NCI-H510A treated with DMSO at 0.1 percent for 48 hours (cell line): ENCODE results near the gene OCSTAMP.

Source experiments
- DNase-seq: peaks from one replicate; lab custom pipeline; 2025; lab: John Stamatoyannopoulos, UW

The OCSTAMP gene

GRCh38 chr20:46573788-46574584, 23.5 kb upstream of the OCSTAMP start:
- DNase-seq, result no peak

GRCh38 chr20:46573234-46573633, 22.8 kb upstream of the OCSTAMP start:
- no peak for DNase-seq

GRCh38 chr20:46572790-46573189, 22.3 kb upstream of the OCSTAMP start:
- no peak for DNase-seq

- no peak for DNase-seq
Measured at GRCh38 chr20:46572153-46572552, 21.7 kb upstream of the OCSTAMP start.

- no peak for DNase-seq
Measured at GRCh38 chr20:46571418-46571817, 21.0 kb upstream of the OCSTAMP start.

GRCh38 chr20:46570956-46571355, 20.5 kb upstream of the OCSTAMP start:
- no peak for DNase-seq

GRCh38 chr20:46569961-46570360, 19.5 kb upstream of the OCSTAMP start:
- no peak for DNase-seq

GRCh38 chr20:46568570-46569129, 18.2 kb upstream of the OCSTAMP start:
- DNase-seq, result peak; percentile 72

- DNase-seq, result no peak
Measured at GRCh38 chr20:46566125-46566524, 15.7 kb upstream of the OCSTAMP start.

- no peak for DNase-seq
Measured at GRCh38 chr20:46564241-46564957, 13.9 kb upstream of the OCSTAMP start.

GRCh38 chr20:46563860-46564221, 13.4 kb upstream of the OCSTAMP start:
- DNase-seq, result no peak

GRCh38 chr20:46563170-46563859, 12.9 kb upstream of the OCSTAMP start:
- DNase-seq, result no peak

GRCh38 chr20:46562373-46563169, 12.1 kb upstream of the OCSTAMP start:
- no peak for DNase-seq

GRCh38 chr20:46562009-46562372, 11.5 kb upstream of the OCSTAMP start:
- no peak for DNase-seq

- no peak for DNase-seq
Measured at GRCh38 chr20:46559685-46560440, 9.4 kb upstream of the OCSTAMP start.

- DNase-seq, result no peak
Measured at GRCh38 chr20:46559001-46559400, 8.5 kb upstream of the OCSTAMP start.

- peak; percentile 47 for DNase-seq
Measured at GRCh38 chr20:46558511-46558959, 8.1 kb upstream of the OCSTAMP start.

- peak; percentile 11 for DNase-seq
Measured at GRCh38 chr20:46557231-46557956, 6.9 kb upstream of the OCSTAMP start.

GRCh38 chr20:46555370-46555956, 5.0 kb upstream of the OCSTAMP start:
- DNase-seq, result no peak

- DNase-seq, result no peak
Measured at GRCh38 chr20:46554828-46555227, 4.4 kb upstream of the OCSTAMP start.
